K562 (cell line): ENCODE results near the gene LNPEP. TPM values are rescaled to one million over a fixed set of nuclear protein-coding genes. Genes with fewer than 3 reads are reported as not detected.

ENCODE experiments used
- BRF1 ChIP-seq: IDR thresholded peaks from 3 replicates; pipeline ENCODE4 v1.6.1; 2011; ENCODE audit warnings: borderline replicate concordance, mild to moderate bottlenecking; ENCODE audit not compliant: insufficient read length; ENCODE audit errors: extremely low read depth
- HINFP ChIP-seq: fragments of 450-650 bp; conservative IDR thresholded peaks from 2 replicates; pipeline ENCODE4 v1.6.1; 2016; ENCODE audit warnings: missing genetic modification characterization, low read depth, mild to moderate bottlenecking, control low read depth, missing compliant biosample characterization
- PCBP1 ChIP-seq: fragments of 200-400 bp; formaldehyde crosslinking; IDR thresholded peaks from 2 replicates; pipeline ENCODE4 v1.6.1; 2018; ENCODE audit warnings: mild to moderate bottlenecking, low read depth, low read length; ENCODE audit not compliant: poor library complexity, severe bottlenecking
- PTRF ChIP-seq: fragments of 450-650 bp; IDR thresholded peaks from 2 replicates; pipeline ENCODE4 v1.6.1; 2016; ENCODE audit warnings: mild to moderate bottlenecking, missing genetic modification characterization, missing compliant biosample characterization
- RBM22 ChIP-seq: fragments of 200-400 bp; formaldehyde crosslinking; IDR thresholded peaks from 2 replicates; pipeline ENCODE4 v1.6.1; 2018; ENCODE audit warnings: low read length, low read depth; ENCODE audit not compliant: poor library complexity, severe bottlenecking
- THAP7 ChIP-seq: fragments of 250-450 bp; sonication (Bioruptor Pico); IDR thresholded peaks from 2 replicates; pipeline ENCODE4 v1.5.0; 2021
- XRCC4 ChIP-seq: IDR thresholded peaks from one replicate; pipeline ENCODE4 v1.6.1; 2011; ENCODE audit not compliant: insufficient read depth, insufficient read length; ENCODE audit errors: extremely low read depth
- ZBTB43 ChIP-seq: sonication (generic); formaldehyde crosslinking; IDR thresholded peaks from 2 replicates; pipeline ENCODE4 v1.8.0; 2023; ENCODE audit warnings: mild to moderate bottlenecking, missing genetic modification reagents
- ZNF12 ChIP-seq: sonication (generic); formaldehyde crosslinking; IDR thresholded peaks from 2 replicates; pipeline ENCODE4 v1.4.0; 2020; ENCODE audit warnings: mild to moderate bottlenecking, missing genetic modification reagents
- ZNF140 ChIP-seq: fragments of 250-450 bp; sonication (Bioruptor Pico); IDR thresholded peaks from 2 replicates; pipeline ENCODE4 v1.8.0; 2021; ENCODE audit warnings: moderate library complexity, mild to moderate bottlenecking, inconsistent platforms
- polyA plus RNA-seq, 8 experiments: library from polyadenylated mRNA; depleted of rRNA in 4 of 8; stranded (reverse) in 5 of 8; unstranded in 3 of 8; fragments of >200 nt; fragmentation: Nextera tagmentation in 2 of 8; fragmentation: Illumina TruSeq in 1 of 8; extraction: Ambion mirVana in 2 of 8; extraction: Trizol in 1 of 8; gene quantifications; 2 replicates each; pipeline versions ENCODE4 v1.2.1 to v1.2.3, GENCODE V29; 2011 to 2014; ENCODE audit warnings: inconsistent platforms in 1 of 8, missing spikeins in 1 of 8
- total RNA-seq, 7 experiments: library from RNA; depleted of rRNA in 6 of 7; stranded (reverse); fragments of >200 nt in 6 of 7; fragmentation: Illumina TruSeq in 2 of 7; extraction: Trizol in 2 of 7; gene quantifications; 2 replicates each; pipeline versions ENCODE4 v1.2.1 to v1.2.3, GENCODE V29; 2011 to 2021; ENCODE audit warnings: low replicate concordance in 1 of 7
- TF ChIP-seq, protein P1 (sequence below): sonication (generic); formaldehyde crosslinking; IDR thresholded peaks from 2 replicates; pipeline ENCODE4 v1.4.0; 2020; ENCODE audit warnings: mild to moderate bottlenecking, missing genetic modification reagents
- TF ChIP-seq, protein P2 (sequence below): IDR thresholded peaks from 2 replicates; pipeline ENCODE4 v1.6.1; 2011; ENCODE audit not compliant: insufficient read length; ENCODE audit errors: extremely low read depth
- TF ChIP-seq, protein P3 (sequence below): fragments of 450-650 bp; IDR thresholded peaks from 2 replicates; pipeline ENCODE4 v1.6.1; 2018; ENCODE audit warnings: mild to moderate bottlenecking, low read depth; ENCODE audit not compliant: partially characterized antibody
- TF ChIP-seq, protein P4 (sequence below): fragments of 250-450 bp; sonication (Bioruptor Pico); IDR thresholded peaks from 2 replicates; pipeline ENCODE4 v1.5.1; 2021; ENCODE audit warnings: mild to moderate bottlenecking

Gene LNPEP
- total and polyA plus RNA-seq, 9 of the 15 experiments (the other 6 are each of a cell fraction or from before 2014, with no cell fraction given), result 2.6 to 27.9 (median 11.2) TPM

DNA sequence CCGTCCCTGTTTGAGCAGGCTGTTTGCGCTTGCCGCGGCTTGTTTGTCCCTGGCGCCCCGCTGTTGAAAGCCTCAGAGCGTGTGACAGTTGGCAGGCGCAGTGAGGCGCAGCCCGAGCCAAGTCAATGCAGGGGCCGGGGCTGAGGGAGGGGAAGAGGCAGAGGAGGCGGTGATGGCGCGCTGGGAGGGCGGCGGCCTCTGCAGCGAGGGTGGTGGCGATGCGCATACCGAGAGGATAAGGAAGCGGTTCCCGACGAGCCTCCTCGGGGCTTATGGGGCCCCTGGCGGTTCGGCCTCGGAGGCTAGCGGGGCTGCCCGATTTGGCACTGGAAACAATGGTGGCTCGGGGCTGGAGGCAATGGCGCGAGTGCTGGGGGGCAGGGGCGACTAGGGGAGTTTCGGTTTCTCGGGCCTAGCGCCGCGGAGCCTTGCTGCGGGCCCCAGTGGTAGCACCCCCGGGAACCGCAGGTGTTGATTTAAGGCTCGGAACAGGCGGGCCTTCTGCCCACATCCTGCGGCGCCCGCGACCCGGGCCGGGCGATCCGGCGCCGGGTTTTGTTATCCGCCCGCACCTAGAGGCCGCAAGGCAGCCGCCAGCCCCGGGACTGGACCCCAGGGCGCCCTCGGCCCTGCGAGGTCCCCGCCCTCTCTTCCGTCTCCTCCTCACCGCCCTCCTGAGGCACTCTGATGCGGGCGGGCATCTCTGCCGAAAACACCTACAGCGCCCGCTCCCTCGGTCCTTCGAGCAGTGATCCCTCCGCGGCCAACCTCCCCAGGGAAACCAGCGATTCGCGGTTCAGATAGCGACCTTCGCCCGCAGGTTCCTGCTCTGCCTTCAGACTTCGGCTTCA, 947 bp upstream of the LNPEP start (continued):
- TF ChIP-seq, protein P1, sequence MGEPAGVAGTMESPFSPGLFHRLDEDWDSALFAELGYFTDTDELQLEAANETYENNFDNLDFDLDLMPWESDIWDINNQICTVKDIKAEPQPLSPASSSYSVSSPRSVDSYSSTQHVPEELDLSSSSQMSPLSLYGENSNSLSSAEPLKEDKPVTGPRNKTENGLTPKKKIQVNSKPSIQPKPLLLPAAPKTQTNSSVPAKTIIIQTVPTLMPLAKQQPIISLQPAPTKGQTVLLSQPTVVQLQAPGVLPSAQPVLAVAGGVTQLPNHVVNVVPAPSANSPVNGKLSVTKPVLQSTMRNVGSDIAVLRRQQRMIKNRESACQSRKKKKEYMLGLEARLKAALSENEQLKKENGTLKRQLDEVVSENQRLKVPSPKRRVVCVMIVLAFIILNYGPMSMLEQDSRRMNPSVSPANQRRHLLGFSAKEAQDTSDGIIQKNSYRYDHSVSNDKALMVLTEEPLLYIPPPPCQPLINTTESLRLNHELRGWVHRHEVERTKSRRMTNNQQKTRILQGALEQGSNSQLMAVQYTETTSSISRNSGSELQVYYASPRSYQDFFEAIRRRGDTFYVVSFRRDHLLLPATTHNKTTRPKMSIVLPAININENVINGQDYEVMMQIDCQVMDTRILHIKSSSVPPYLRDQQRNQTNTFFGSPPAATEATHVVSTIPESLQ, result no peak
- TF ChIP-seq RBM22, result peak; percentile 89
- TF ChIP-seq PTRF (tag), result no peak
- TF ChIP-seq ZNF12 (CRISPR knock-in tag), result no peak
- peak; percentile 83 for TF ChIP-seq PCBP1
- TF ChIP-seq, protein P2, sequence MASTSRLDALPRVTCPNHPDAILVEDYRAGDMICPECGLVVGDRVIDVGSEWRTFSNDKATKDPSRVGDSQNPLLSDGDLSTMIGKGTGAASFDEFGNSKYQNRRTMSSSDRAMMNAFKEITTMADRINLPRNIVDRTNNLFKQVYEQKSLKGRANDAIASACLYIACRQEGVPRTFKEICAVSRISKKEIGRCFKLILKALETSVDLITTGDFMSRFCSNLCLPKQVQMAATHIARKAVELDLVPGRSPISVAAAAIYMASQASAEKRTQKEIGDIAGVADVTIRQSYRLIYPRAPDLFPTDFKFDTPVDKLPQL, result no peak
- no peak for TF ChIP-seq HINFP (tag)
- TF ChIP-seq, protein P3, sequence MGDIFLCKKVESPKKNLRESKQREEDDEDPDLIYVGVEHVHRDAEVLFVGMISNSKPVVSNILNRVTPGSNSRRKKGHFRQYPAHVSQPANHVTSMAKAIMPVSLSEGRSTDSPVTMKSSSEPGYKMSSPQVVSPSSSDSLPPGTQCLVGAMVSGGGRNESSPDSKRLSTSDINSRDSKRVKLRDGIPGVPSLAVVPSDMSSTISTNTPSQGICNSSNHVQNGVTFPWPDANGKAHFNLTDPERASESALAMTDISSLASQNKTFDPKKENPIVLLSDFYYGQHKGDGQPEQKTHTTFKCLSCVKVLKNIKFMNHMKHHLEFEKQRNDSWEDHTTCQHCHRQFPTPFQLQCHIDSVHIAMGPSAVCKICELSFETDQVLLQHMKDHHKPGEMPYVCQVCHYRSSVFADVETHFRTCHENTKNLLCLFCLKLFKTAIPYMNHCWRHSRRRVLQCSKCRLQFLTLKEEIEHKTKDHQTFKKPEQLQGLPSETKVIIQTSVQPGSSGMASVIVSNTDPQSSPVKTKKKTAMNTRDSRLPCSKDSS, result no peak
- TF ChIP-seq ZBTB43 (CRISPR knock-in tag), result no peak
- TF ChIP-seq, protein P4, sequence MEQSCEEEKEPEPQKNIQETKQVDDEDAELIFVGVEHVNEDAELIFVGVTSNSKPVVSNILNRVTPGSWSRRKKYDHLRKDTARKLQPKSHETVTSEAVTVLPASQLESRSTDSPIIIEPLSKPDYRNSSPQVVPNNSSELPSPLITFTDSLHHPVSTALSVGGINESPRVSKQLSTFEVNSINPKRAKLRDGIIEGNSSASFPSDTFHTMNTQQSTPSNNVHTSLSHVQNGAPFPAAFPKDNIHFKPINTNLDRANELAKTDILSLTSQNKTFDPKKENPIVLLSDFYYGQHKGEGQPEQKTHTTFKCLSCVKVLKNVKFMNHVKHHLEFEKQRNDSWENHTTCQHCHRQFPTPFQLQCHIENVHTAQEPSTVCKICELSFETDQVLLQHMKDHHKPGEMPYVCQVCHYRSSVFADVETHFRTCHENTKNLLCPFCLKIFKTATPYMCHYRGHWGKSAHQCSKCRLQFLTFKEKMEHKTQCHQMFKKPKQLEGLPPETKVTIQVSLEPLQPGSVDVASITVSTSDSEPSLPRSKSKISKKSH (CRISPR knock-in tag), result no peak
- no peak for TF ChIP-seq ZNF140 (CRISPR knock-in tag)
- TF ChIP-seq THAP7 (CRISPR knock-in tag), result peak; percentile 50; the same call in 1 of the 2 replicates
- no peak for TF ChIP-seq BRF1
- no peak for TF ChIP-seq XRCC4
